Neural crest cell (in vitro differentiated cells): ENCODE measurements around the gene CD209. TPM values are rescaled to one million over a fixed set of nuclear protein-coding genes. Genes with fewer than 3 reads are reported as not detected.

Experiments
- DNase-seq: peaks from one replicate; pipeline ENCODE4 v3.0.0; 2021; ENCODE audit warnings: low read depth, mixed read lengths, low spot score
- H3K27ac Mint-ChIP-seq: one replicate; pipeline ENCODE4 v1.8.0; 2021; ENCODE audit warnings: mild to moderate bottlenecking, mixed read lengths; ENCODE audit not compliant: unreplicated experiment
- H3K27me3 Mint-ChIP-seq: 2 replicates; pipeline ENCODE4 v1.8.0; 2021; ENCODE audit warnings: low read depth, mild to moderate bottlenecking, mixed read lengths
- H3K36me3 Mint-ChIP-seq: 2 replicates; pipeline ENCODE4 v1.8.0; 2021; ENCODE audit warnings: low read depth, mild to moderate bottlenecking, mixed read lengths
- H3K4me1 Mint-ChIP-seq: 2 replicates; pipeline ENCODE4 v1.8.0; 2021; ENCODE audit warnings: mixed read lengths
- H3K4me3 Mint-ChIP-seq: one replicate; pipeline ENCODE4 v1.8.0; 2021; ENCODE audit warnings: mild to moderate bottlenecking, mixed read lengths
- H3K9me3 Mint-ChIP-seq: 2 replicates; pipeline ENCODE4 v1.8.0; 2021; ENCODE audit warnings: mixed read lengths
- total RNA-seq: library from RNA; stranded (reverse); gene quantifications from 2 replicates; pipeline ENCODE4 v1.2.1, GENCODE V29; 2021
- TF ChIP-seq, protein P1 (sequence below): fragments of 200-600 bp; sonication (generic); conservative IDR thresholded peaks from 2 replicates; pipeline ENCODE4 v1.5.0; 2021; ENCODE audit warnings: antibody characterized with exemption, mild to moderate bottlenecking

The CD209 gene
- total RNA-seq, 1 donor from 2014 or later = not detected

DNA sequence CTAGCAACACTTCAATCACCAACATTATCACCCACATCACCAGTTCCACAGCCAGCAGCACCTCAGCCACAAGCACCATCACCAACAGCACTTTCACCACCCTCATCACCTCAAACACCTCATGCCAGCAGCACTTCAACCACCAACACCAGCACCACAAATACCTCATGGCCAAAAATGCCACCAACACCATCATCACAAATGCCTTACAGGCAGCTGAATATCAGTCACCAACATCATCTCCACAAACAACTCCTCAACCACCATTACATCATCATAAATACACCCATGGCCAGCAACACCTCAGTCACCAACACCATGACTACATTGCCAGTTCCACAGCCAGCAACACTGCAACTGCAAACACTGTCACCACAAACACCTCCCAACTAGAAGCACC, 55.8 kb downstream of the CD209 start:
- peaks cover 6% of the 10 kb centered on the region for H3K27me3 Mint-ChIP-seq
- no peak for DNase-seq
- no peak overlapping the region for H3K4me3 Mint-ChIP-seq
- no peaks in the 10 kb centered on the region for H3K9me3 Mint-ChIP-seq
- TF ChIP-seq, protein P1, sequence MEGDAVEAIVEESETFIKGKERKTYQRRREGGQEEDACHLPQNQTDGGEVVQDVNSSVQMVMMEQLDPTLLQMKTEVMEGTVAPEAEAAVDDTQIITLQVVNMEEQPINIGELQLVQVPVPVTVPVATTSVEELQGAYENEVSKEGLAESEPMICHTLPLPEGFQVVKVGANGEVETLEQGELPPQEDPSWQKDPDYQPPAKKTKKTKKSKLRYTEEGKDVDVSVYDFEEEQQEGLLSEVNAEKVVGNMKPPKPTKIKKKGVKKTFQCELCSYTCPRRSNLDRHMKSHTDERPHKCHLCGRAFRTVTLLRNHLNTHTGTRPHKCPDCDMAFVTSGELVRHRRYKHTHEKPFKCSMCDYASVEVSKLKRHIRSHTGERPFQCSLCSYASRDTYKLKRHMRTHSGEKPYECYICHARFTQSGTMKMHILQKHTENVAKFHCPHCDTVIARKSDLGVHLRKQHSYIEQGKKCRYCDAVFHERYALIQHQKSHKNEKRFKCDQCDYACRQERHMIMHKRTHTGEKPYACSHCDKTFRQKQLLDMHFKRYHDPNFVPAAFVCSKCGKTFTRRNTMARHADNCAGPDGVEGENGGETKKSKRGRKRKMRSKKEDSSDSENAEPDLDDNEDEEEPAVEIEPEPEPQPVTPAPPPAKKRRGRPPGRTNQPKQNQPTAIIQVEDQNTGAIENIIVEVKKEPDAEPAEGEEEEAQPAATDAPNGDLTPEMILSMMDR = no peak
- no peak overlapping the region for H3K27ac Mint-ChIP-seq
- H3K4me1 Mint-ChIP-seq = no peaks in the 10 kb centered on the region
- H3K36me3 Mint-ChIP-seq = no peaks in the 10 kb centered on the region

DNA sequence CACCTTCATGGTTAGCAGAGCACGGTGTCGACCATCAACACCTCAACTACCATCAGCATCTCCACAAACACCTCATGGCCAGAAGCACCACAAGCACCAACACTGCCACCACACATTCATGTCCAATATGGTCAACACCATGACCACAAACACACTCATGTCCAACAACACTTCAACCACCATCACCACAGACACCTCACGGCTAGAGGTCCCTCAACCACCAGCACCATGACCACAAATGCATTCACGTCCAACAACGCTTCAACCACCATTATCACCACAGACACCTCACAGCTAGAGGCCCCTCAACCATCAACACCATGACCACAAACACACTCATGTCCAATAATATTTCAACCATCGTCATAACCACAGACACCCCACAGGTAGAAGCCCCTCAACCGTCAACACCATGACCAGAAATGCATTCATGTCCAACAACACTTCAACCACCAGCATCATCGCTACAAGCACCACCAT, 56.5 kb downstream of the CD209 start:
- TF ChIP-seq, protein P1 = no peak
- H3K4me1 Mint-ChIP-seq = peaks cover 3% of the 10 kb centered on the region
- H3K9me3 Mint-ChIP-seq = no peaks in the 10 kb centered on the region
- no peak overlapping the region for H3K4me3 Mint-ChIP-seq
- peaks cover 5% of the 10 kb centered on the region for H3K27me3 Mint-ChIP-seq
- no peaks in the 10 kb centered on the region for H3K36me3 Mint-ChIP-seq
- no peak for DNase-seq
- H3K27ac Mint-ChIP-seq = no peak overlapping the region

Other genes with a start within 250 kb of the CD209 start
- 75.6 and 76.2 TPM in 2 replicates for gene ZNF358, start 231.4 kb downstream of the CD209 start, total RNA-seq
- gene MCOLN1, start 224.9 kb downstream of the CD209 start, total RNA-seq = 24.4 and 26.7 TPM in 2 replicates
- gene PNPLA6, start 211.8 kb downstream of the CD209 start, total RNA-seq = 72.1 and 74.7 TPM in 2 replicates
- gene CAMSAP3, start 151.7 kb downstream of the CD209 start, total RNA-seq = 10.3 and 13.7 TPM in 2 replicates
- 47.0 and 47.8 TPM in 2 replicates for gene XAB2, start 118.0 kb downstream of the CD209 start, total RNA-seq
- 141 and 165 TPM in 2 replicates for gene PET100, start 117.7 kb downstream of the CD209 start, total RNA-seq
- gene PCP2, start 113.8 kb downstream of the CD209 start, total RNA-seq = not detected in 2 replicates
- gene STXBP2, start 110.4 kb downstream of the CD209 start, total RNA-seq = 4.6 and 5.2 TPM in 2 replicates
- gene RETN, start 78.5 kb downstream of the CD209 start, total RNA-seq = not detected in 2 replicates
- gene MCEMP1, start 70.4 kb downstream of the CD209 start, total RNA-seq = not detected in 2 replicates
- 83.8 and 87.2 TPM in 2 replicates for gene TRAPPC5, start 66.7 kb downstream of the CD209 start, total RNA-seq
- not detected in 2 replicates for gene FCER2, start 45.4 kb downstream of the CD209 start, total RNA-seq
- gene CLEC4G, start 15.4 kb downstream of the CD209 start, total RNA-seq = not detected in 2 replicates
- gene CLEC4M, start 15.7 kb upstream of the CD209 start, total RNA-seq = not detected in 2 replicates
- gene EVI5L, start 82.7 kb upstream of the CD209 start, total RNA-seq = 17.8 and 19.5 TPM in 2 replicates
- gene PRR36, start 126.9 kb upstream of the CD209 start, total RNA-seq = 20.9 and 21.8 TPM in 2 replicates
- gene LRRC8E, start 141.0 kb upstream of the CD209 start, total RNA-seq = 0.51 and 1.0 TPM in 2 replicates
- gene MAP2K7, start 156.3 kb upstream of the CD209 start, total RNA-seq = 48.1 and 50.7 TPM in 2 replicates
- gene TGFBR3L, start 167.3 kb upstream of the CD209 start, total RNA-seq = 0.32 and 0.44 TPM in 2 replicates
- gene SNAPC2, start 172.8 kb upstream of the CD209 start, total RNA-seq = 19.1 and 19.5 TPM in 2 replicates
- gene CTXN1, start 178.6 kb upstream of the CD209 start, total RNA-seq = 129 and 130 TPM in 2 replicates
- 95.9 and 97.6 TPM in 2 replicates for gene TIMM44, start 196.1 kb upstream of the CD209 start, total RNA-seq